ENCODE results near the gene PTPRT. TPM values are rescaled to one million over a fixed set of nuclear protein-coding genes. Genes with fewer than 3 reads are reported as not detected.

PTPRT gene
- total RNA-seq, 4 donors from 2014 or later, result under 0.01 to 0.64 (median 0.40) TPM

- in situ Hi-C loops (cut with MboI; ENCODE audit: low pct_ligation_motif_present in 1 of 4, low pct_unique_long_range_greater_than_20kb in 1 of 4, low sequenced_read_pairs in 3 of 4) (no loop called here), intact Hi-C loops (cut with DNase I; ENCODE audit: low total_unique reads) (no loop called here)
- H3K27ac ChIP-seq, result no peak overlapping the region
Measured at GRCh38 chr20:42392442-42392841, 797.3 kb downstream of the PTPRT start.

DNA sequence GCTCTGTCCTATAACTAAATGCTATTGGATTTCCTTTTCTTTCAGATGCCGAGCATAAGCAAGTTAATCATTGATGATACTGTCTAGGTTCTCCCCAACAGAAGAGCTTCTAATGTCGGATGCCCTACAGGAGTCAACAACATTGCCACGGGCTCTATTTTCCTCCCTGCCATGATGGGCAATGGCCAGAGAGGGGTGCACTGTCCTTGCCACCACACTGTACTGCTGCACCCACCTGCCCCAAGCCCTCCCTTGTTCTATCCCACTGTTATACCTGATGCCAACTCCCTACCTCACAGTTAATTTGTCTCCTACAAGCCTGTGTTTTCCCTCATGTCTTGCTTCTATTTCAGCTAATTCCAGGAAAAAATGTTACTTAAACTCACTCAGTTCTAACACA is 797.9 kb downstream of the PTPRT start:
- in situ Hi-C loops (cut with MboI; ENCODE audit: low pct_ligation_motif_present in 1 of 4, low pct_unique_long_range_greater_than_20kb in 1 of 4, low sequenced_read_pairs in 3 of 4), result no loop called here

More at GRCh38 chr20:42392442-42392841, 797.3 kb downstream of the PTPRT start:
- TF ChIP-seq EP300 (IDR thresholded peaks at IDR 0.05; ENCODE audit: low read depth), result no peak
- TF ChIP-seq POLR2A (IDR thresholded peaks at IDR 0.05), result no peak
- TF ChIP-seq, protein P1, sequence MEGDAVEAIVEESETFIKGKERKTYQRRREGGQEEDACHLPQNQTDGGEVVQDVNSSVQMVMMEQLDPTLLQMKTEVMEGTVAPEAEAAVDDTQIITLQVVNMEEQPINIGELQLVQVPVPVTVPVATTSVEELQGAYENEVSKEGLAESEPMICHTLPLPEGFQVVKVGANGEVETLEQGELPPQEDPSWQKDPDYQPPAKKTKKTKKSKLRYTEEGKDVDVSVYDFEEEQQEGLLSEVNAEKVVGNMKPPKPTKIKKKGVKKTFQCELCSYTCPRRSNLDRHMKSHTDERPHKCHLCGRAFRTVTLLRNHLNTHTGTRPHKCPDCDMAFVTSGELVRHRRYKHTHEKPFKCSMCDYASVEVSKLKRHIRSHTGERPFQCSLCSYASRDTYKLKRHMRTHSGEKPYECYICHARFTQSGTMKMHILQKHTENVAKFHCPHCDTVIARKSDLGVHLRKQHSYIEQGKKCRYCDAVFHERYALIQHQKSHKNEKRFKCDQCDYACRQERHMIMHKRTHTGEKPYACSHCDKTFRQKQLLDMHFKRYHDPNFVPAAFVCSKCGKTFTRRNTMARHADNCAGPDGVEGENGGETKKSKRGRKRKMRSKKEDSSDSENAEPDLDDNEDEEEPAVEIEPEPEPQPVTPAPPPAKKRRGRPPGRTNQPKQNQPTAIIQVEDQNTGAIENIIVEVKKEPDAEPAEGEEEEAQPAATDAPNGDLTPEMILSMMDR (IDR thresholded peaks at IDR 0.05), result no peak
- TF ChIP-seq POLR2AphosphoS5 (IDR thresholded peaks at IDR 0.05), result no peak
- no peak for DNase-seq
- 11 to 44% methylated on average over 1 to 2 of the region's 2 CpGs for WGBS, 2 donors (ENCODE audit: low coverage in 1 of 2)
- H3K4me3 ChIP-seq, result no peak overlapping the region
- H3K27me3 ChIP-seq, result no peaks in the 10 kb centered on the region
- no peaks in the 10 kb centered on the region for H3K36me3 ChIP-seq
- no peaks in the 10 kb centered on the region for H3K9me3 ChIP-seq
- no peaks in the 10 kb centered on the region for H3K4me1 ChIP-seq

GRCh38 chr20:42380287-42380686 is 809.4 kb downstream of the PTPRT start:
- Histone ChIP-seq H3K27me3 (no peaks in the 10 kb centered on the region), H3K36me3 (no peaks in the 10 kb centered on the region), H3K9me3 (no peaks in the 10 kb centered on the region), H3K27ac (no peak overlapping the region), H3K4me1 (no peaks in the 10 kb centered on the region), H3K4me3 (no peak overlapping the region)
- intact Hi-C loops (cut with DNase I; ENCODE audit: low total_unique reads), result no loop called here
- WGBS, 2 donors (ENCODE audit: low coverage in 1 of 2), result 84 to 94% methylated on average over 3 to 4 of the region's 4 CpGs
- TF ChIP-seq POLR2AphosphoS5 (IDR thresholded peaks at IDR 0.05), result no peak
- TF ChIP-seq, protein P1 (IDR thresholded peaks at IDR 0.05), result no peak
- in situ Hi-C loops (cut with MboI; ENCODE audit: low pct_ligation_motif_present in 1 of 4, low pct_unique_long_range_greater_than_20kb in 1 of 4, low sequenced_read_pairs in 3 of 4), result no loop called here
- DNase-seq, result no peak

More for the DNA sequence above, 797.9 kb downstream of the PTPRT start:
- TF ChIP-seq POLR2A (IDR thresholded peaks at IDR 0.05) (no peak), POLR2AphosphoS5 (IDR thresholded peaks at IDR 0.05) (no peak), EP300 (IDR thresholded peaks at IDR 0.05; ENCODE audit: low read depth) (no peak)
- TF ChIP-seq, protein P1 (IDR thresholded peaks at IDR 0.05), result no peak
- intact Hi-C loops (cut with DNase I; ENCODE audit: low total_unique reads), result no loop called here
- DNase-seq, result no peak
- Histone ChIP-seq H3K4me1 (no peaks in the 10 kb centered on the region), H3K27ac (no peak overlapping the region), H3K27me3 (no peaks in the 10 kb centered on the region), H3K9me3 (no peaks in the 10 kb centered on the region), H3K36me3 (no peaks in the 10 kb centered on the region), H3K4me3 (no peak overlapping the region)
- WGBS, 2 donors (ENCODE audit: low coverage in 1 of 2), result 54 to 71% methylated on average over 2 to 3 of the region's 3 CpGs

DNA sequence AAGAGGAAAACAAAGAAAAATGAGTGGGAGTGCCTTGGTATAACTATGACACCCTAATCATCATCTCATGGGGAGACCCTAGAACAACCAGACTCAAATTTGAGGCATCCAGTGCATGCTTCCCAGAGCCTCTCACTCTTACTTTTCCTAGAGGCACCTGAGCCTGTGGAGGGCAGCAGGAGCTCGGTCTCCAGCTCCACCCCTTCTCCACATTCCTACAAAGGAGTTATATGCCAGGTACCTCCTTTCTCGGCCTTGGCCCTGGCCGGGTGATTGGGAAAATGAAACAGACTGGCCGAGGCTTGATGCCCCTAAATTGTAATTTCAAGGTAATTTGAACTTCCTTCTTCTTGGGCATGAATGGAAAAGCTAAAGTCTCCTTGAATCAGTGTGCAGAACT is 810.3 kb downstream of the PTPRT start:
- Histone ChIP-seq H3K4me1 (no peaks in the 10 kb centered on the region), H3K27ac (no peak overlapping the region), H3K36me3 (no peaks in the 10 kb centered on the region), H3K27me3 (no peaks in the 10 kb centered on the region), H3K4me3 (no peak overlapping the region), H3K9me3 (no peaks in the 10 kb centered on the region)
- DNase-seq, result no peak
- TF ChIP-seq EP300 (IDR thresholded peaks at IDR 0.05; ENCODE audit: low read depth), result no peak
- TF ChIP-seq POLR2A (IDR thresholded peaks at IDR 0.05), result no peak
- no peak for TF ChIP-seq POLR2AphosphoS5 (IDR thresholded peaks at IDR 0.05)
- TF ChIP-seq, protein P1 (IDR thresholded peaks at IDR 0.05), result no peak
- 17 to 48% methylated on average over 1 to 4 of the region's 4 CpGs for WGBS, 2 donors (ENCODE audit: low coverage in 1 of 2)
- in situ Hi-C loops (cut with MboI; ENCODE audit: low pct_ligation_motif_present in 1 of 4, low pct_unique_long_range_greater_than_20kb in 1 of 4, low sequenced_read_pairs in 3 of 4) (no loop called here), intact Hi-C loops (cut with DNase I; ENCODE audit: low total_unique reads) (no loop called here)

Data from transverse colon (tissue), 4 donors.